CD8-positive, alpha-beta memory T cell (primary cell): ENCODE data around the gene CREB3L4. TPM values are rescaled to one million over a fixed set of nuclear protein-coding genes. Genes with fewer than 3 reads are reported as not detected.
"Not testable (repeated sequence)": the region's sequence is repeated elsewhere in the genome, so short reads cannot be mapped to it uniquely, and the experiment has no call there.

Source experiments
- CTCF ChIA-PET: fragments of 350-600 bp; sonication (Branson Sonifier 250); formaldehyde crosslinking; loops from one replicate; lab custom pipeline; 2021; ENCODE audit warnings: antibody characterized with exemption; lab: Charles Lee
- POLR2A ChIA-PET: fragments of 350-600 bp; sonication (Branson Sonifier 250); formaldehyde crosslinking; loops from one replicate; lab custom pipeline; 2021; ENCODE audit warnings: antibody characterized with exemption; lab: Charles Lee
- DNase-seq, 5 donors: peaks; one replicate each; pipeline versions ENCODE4 v3.0.0 to v3.0.0-alpha.2; 2020 to 2022; ENCODE audit warnings: mixed read lengths in 1 of 5
- H3K27ac ChIP-seq: one replicate; pipeline ENCODE4 v1.7.0; 2013; ENCODE audit warnings: low read depth, mild to moderate bottlenecking, low read length, moderate library complexity
- H3K27me3 ChIP-seq: 2 replicates; pipeline ENCODE4 v1.7.0; 2013; ENCODE audit warnings: low read length, mild to moderate bottlenecking; ENCODE audit not compliant: insufficient read depth, poor library complexity, severe bottlenecking
- H3K36me3 ChIP-seq: 2 replicates; pipeline ENCODE4 v1.7.0; 2013; ENCODE audit warnings: mild to moderate bottlenecking, low read length, moderate library complexity; ENCODE audit not compliant: insufficient read depth
- H3K4me1 ChIP-seq: 2 replicates; pipeline ENCODE4 v1.7.0; 2013; ENCODE audit warnings: mild to moderate bottlenecking, low read length, moderate library complexity; ENCODE audit not compliant: insufficient read depth
- H3K4me3 ChIP-seq: 2 replicates; pipeline ENCODE4 v1.7.0; 2013; ENCODE audit warnings: mild to moderate bottlenecking, low read length
- H3K9me3 ChIP-seq: 2 replicates; pipeline ENCODE4 v1.7.0; 2013; ENCODE audit warnings: mild to moderate bottlenecking, low read length
- H3K27ac Mint-ChIP-seq, 8 donors: one replicate each; pipeline ENCODE4 v1.8.0; 2020 to 2021; ENCODE audit warnings: mixed read lengths in 8 of 8, mild to moderate bottlenecking in 6 of 8, inconsistent platforms in 3 of 8, moderate library complexity in 3 of 8
- H3K27me3 Mint-ChIP-seq, 2 donors: one replicate each; pipeline ENCODE4 v1.8.0; 2020 to 2021; ENCODE audit warnings: mixed read lengths in 2 of 2, mild to moderate bottlenecking in 1 of 2, moderate library complexity in 1 of 2
- H3K36me3 Mint-ChIP-seq, 3 donors: one replicate each; pipeline ENCODE4 v1.8.0; 2020 to 2021; ENCODE audit warnings: mixed read lengths in 3 of 3, inconsistent platforms in 1 of 3, mild to moderate bottlenecking in 1 of 3
- H3K4me1 Mint-ChIP-seq, 3 donors: one replicate each; pipeline ENCODE4 v1.8.0; 2020 to 2021; ENCODE audit warnings: mixed read lengths in 3 of 3, inconsistent platforms in 1 of 3, mild to moderate bottlenecking in 1 of 3
- H3K4me3 Mint-ChIP-seq, 7 donors: one replicate each; pipeline ENCODE4 v1.8.0; 2020 to 2021; ENCODE audit warnings: mixed read lengths in 7 of 7, mild to moderate bottlenecking in 6 of 7, moderate library complexity in 4 of 7, inconsistent platforms in 2 of 7
- H3K9me3 Mint-ChIP-seq, 5 donors: one replicate each; pipeline ENCODE4 v1.8.0; 2020 to 2022; ENCODE audit warnings: mixed read lengths in 5 of 5, mild to moderate bottlenecking in 3 of 5, moderate library complexity in 2 of 5, inconsistent platforms in 1 of 5
- polyA plus RNA-seq: library from polyadenylated mRNA; unstranded; fragments of 300-500 nt; fragmentation: Illumina TruSeq; gene quantifications from one replicate; pipeline ENCODE4 v1.2.3, GENCODE V29; 2021
- total RNA-seq, 2 experiments: library from RNA; stranded (reverse); gene quantifications; one replicate each; pipeline ENCODE4 v1.2.3, GENCODE V29; 2021

CREB3L4 gene
- total and polyA plus RNA-seq, 3 experiments from 2014 or later = 5.3 to 10.1 (median 10.0) TPM

DNA sequence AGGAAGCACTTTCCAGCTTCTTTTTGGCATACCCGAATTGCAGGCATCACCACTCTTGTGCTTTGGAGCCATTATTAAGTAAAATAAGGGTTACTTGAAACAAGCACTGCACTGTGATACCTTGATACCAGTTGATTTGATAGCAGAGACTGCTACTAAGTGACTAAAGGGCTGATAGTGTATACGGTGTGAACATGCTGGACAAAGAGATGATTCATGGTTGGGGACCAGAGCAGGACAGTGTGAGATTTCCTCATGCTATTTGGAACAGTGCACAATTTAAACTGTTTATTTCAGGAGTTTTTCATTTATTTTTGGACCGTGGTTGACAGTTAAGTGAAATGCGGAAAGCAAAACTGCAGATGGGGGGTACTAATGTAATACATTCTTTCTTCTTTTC lies 32.7 kb downstream of the CREB3L4 start:
- no peak for DNase-seq
- H3K27ac Mint-ChIP-seq = peak overlapping the region in 1 of 8 donors; percentile 81
- peaks cover 2% of the 10 kb centered on the region in 3 donors for H3K4me1 Mint-ChIP-seq
- no peaks in the 10 kb centered on the region for H3K4me1 ChIP-seq
- H3K9me3 Mint-ChIP-seq = no peaks in the 10 kb centered on the region
- H3K36me3 ChIP-seq = peaks cover 2% of the 10 kb centered on the region
- peaks cover 0 to 7% (median 5%) of the 10 kb centered on the region in 3 donors for H3K36me3 Mint-ChIP-seq
- no peak overlapping the region for H3K4me3 Mint-ChIP-seq
- no peaks in the 10 kb centered on the region for H3K27me3 Mint-ChIP-seq
- H3K27me3 ChIP-seq = no peaks in the 10 kb centered on the region
- H3K4me3 ChIP-seq = no peak overlapping the region
- ChIA-PET POLR2A (no interaction called here), CTCF (interaction anchor here (1.5 kb wide), 1 partner anchor 9 kb away, joined by 3 read pairs; no protein-coding TSS in a partner anchor)
- no peak overlapping the region for H3K27ac ChIP-seq
- H3K9me3 ChIP-seq = no peaks in the 10 kb centered on the region

DNA sequence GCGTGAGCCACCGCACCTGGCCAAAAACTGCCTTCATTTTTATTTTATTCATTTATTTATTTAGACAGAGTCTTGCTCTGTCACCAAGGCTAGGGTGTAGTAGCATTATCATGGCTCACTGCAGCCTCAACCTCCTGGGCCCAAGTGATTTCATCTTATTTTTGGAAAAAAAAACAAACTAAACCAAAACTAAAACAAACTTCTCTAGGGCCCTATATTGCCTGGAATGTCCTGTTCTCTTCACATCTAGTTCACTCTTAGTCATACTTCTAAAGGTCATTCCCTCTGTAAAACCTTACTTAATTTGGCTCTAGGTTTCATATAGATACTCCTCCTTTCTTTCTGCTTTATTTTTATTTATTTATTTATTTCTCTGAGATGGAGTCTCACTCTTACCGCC lies 38.4 kb downstream of the CREB3L4 start:
- POLR2A ChIA-PET = no interaction called here
- peaks cover 0 to 2% of the 10 kb centered on the region in 2 donors for H3K27me3 Mint-ChIP-seq

DNA sequence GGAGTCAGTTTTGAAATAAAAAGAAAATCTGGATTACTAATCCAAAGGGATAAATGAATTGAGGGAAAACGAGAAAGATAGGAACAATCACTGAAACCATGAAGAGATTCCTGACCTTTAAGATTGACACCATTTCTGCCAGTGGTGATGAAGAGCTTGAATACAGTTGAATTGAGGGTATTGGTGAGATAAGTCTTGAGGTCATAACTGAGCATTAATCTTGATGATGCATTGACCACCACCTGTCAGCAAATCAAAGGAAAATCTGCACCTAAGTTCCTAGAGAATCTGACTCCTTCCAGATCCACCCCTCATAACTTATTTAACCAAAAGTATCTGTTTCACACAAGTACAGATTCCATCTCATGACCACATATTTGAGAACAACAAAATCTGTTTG lies 44.4 kb downstream of the CREB3L4 start:
- ChIA-PET POLR2A (no interaction called here), CTCF (no interaction called here)
- H3K27ac ChIP-seq = no peak overlapping the region
- Mint-ChIP-seq H3K9me3 (no peaks in the 10 kb centered on the region), H3K4me3 (no peak overlapping the region), H3K4me1 (no peaks in the 10 kb centered on the region), H3K27me3 (peaks cover 0 to 2% of the 10 kb centered on the region in 2 donors), H3K27ac (no peak overlapping the region), H3K36me3 (no peaks in the 10 kb centered on the region)
- H3K27me3 ChIP-seq = no peaks in the 10 kb centered on the region
- H3K9me3 ChIP-seq = no peaks in the 10 kb centered on the region
- no peak for DNase-seq
- no peak overlapping the region for H3K4me3 ChIP-seq
- no peaks in the 10 kb centered on the region for H3K4me1 ChIP-seq
- H3K36me3 ChIP-seq = no peaks in the 10 kb centered on the region

More for the DNA sequence above, 38.4 kb downstream of the CREB3L4 start:
- CTCF ChIA-PET = no interaction called here
- Histone ChIP-seq H3K4me3 (no peak overlapping the region), H3K27me3 (no peaks in the 10 kb centered on the region), H3K36me3 (no peaks in the 10 kb centered on the region), H3K9me3 (no peaks in the 10 kb centered on the region), H3K4me1 (no peaks in the 10 kb centered on the region), H3K27ac (no peak overlapping the region)
- Mint-ChIP-seq H3K9me3 (no peaks in the 10 kb centered on the region), H3K36me3 (peaks cover 0 to 3% (median 0%) of the 10 kb centered on the region in 3 donors), H3K4me1 (no peaks in the 10 kb centered on the region), H3K27ac (no peak overlapping the region), H3K4me3 (no peak overlapping the region)
- no peak for DNase-seq

DNA sequence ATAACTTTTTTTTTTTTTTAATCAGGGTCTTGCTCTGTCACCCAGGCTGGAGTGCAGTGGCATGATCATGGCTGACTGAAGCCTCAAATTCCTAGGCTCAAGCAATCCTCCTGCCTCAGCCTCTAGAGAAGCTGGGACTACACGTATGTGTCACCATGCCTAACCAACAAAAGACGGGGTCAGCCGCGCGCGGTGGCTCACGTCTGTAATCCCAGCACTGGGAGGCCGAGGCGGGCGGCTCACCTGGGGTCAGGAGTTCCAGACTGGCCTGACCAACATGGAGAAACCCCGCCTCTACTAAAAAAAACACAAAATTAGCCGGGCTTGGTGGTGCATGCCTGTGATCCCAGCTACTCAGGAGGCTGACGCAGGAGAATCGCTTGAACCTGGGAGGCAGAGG lies 44.8 kb downstream of the CREB3L4 start:
- POLR2A ChIA-PET, H3K4me3 Mint-ChIP-seq, H3K36me3 Mint-ChIP-seq, H3K4me1 ChIP-seq, H3K9me3 ChIP-seq, H3K27ac Mint-ChIP-seq, H3K36me3 ChIP-seq, H3K27ac ChIP-seq, H3K4me1 Mint-ChIP-seq, H3K9me3 Mint-ChIP-seq, H3K27me3 ChIP-seq, H3K4me3 ChIP-seq, DNase-seq, H3K27me3 Mint-ChIP-seq, CTCF ChIA-PET: not testable (repeated sequence)

DNA sequence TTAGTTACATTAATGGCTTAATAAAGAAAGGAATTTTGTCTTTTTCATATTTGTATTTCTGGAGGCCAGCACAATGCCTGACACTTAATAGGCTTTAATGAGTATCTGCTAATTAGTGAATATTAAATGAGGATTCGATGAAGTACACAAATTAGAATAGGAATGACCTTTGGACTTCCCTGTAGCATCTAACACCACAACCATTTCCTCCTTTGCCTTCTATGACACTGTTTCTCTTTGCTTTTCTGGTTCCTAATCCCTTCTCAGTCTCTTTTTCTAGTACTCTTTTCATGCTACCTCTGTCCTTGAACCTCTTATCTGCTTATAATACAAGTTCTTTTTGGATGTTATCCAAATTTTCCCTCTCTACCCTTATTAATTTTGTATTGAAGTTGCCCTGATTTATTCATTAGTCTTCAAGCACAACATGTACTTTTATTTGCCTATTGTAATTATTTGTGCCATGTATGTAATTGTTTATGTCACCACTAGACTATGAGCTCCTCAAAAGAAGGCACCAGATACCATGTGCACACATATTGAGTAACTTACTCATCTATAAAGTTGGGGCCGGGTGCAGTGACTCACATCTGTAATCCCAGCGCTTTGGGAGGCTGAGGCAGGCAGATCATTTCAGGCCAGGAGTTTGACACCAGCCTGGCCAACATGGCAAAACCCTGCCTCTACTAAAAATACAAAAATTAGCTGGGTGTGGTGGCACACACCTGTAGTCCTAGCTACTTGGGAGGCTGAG lies 46.6 kb downstream of the CREB3L4 start:
- Histone ChIP-seq H3K4me1 (no peaks in the 10 kb centered on the region), H3K27me3 (no peaks in the 10 kb centered on the region), H3K36me3 (no peaks in the 10 kb centered on the region), H3K9me3 (no peaks in the 10 kb centered on the region), H3K4me3 (no peak overlapping the region), H3K27ac (no peak overlapping the region)
- H3K4me1 Mint-ChIP-seq = no peaks in the 10 kb centered on the region
- no peaks in the 10 kb centered on the region for H3K36me3 Mint-ChIP-seq
- CTCF ChIA-PET = no interaction called here
- no peak overlapping the region for H3K27ac Mint-ChIP-seq
- H3K4me3 Mint-ChIP-seq = no peak overlapping the region
- no peak for DNase-seq
- H3K9me3 Mint-ChIP-seq = no peaks in the 10 kb centered on the region
- H3K27me3 Mint-ChIP-seq = peaks cover 0 to 2% of the 10 kb centered on the region in 2 donors
- POLR2A ChIA-PET = no interaction called here

DNA sequence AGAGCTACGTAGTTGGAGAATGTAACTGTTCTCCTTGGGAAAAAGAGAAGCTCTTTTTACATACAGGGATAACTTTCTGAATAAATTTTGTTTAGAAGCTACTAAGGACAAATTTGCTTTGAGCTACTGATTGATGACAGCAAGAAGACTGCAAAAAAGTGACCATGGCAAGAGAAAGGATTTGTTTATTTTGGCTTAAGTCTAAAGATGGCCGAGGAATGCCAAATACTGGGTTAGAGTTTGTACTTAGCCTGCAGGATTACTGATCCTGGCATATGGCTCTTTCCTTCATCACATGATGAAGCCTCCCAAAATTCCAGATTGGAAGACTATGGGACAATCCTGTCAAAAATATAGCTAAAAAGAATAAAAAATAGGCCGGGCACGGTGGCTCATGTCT lies 51.6 kb downstream of the CREB3L4 start:
- Histone ChIP-seq H3K27ac (no peak overlapping the region), H3K36me3 (no peaks in the 10 kb centered on the region), H3K4me1 (no peaks in the 10 kb centered on the region), H3K27me3 (no peaks in the 10 kb centered on the region), H3K4me3 (no peak overlapping the region), H3K9me3 (no peaks in the 10 kb centered on the region)
- Mint-ChIP-seq H3K9me3 (no peaks in the 10 kb centered on the region), H3K36me3 (no peaks in the 10 kb centered on the region), H3K4me3 (no peak overlapping the region), H3K27me3 (no peaks in the 10 kb centered on the region), H3K4me1 (no peaks in the 10 kb centered on the region), H3K27ac (no peak overlapping the region)
- no peak for DNase-seq
- ChIA-PET POLR2A (no interaction called here), CTCF (no interaction called here)

DNA sequence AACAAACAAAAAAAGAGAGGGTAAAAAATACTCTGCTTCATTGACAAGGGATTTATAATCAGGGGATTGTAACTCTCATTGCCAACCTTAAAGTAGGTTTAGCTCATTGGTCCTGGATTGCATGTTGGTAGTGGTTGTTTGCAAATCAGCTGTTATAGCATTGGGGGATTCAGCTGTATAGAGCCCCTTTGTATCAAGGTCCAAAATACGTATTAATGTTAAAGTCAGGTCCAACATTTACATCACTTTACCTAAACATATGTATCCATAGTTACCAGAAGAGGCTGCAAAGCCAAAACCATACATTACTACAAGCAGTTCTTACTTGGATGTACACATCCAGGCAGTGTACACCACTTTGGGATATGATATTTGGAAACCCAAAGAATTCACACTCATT lies 52.2 kb downstream of the CREB3L4 start:
- H3K4me1 ChIP-seq = no peaks in the 10 kb centered on the region

More for the DNA sequence above, 52.2 kb downstream of the CREB3L4 start:
- no peaks in the 10 kb centered on the region for H3K9me3 ChIP-seq
- no peak overlapping the region for H3K4me3 Mint-ChIP-seq
- DNase-seq = no peak
- H3K27me3 ChIP-seq = no peaks in the 10 kb centered on the region
- no peak overlapping the region for H3K4me3 ChIP-seq
- ChIA-PET POLR2A (no interaction called here), CTCF (no interaction called here)
- no peaks in the 10 kb centered on the region for H3K9me3 Mint-ChIP-seq
- no peak overlapping the region for H3K27ac ChIP-seq
- no peaks in the 10 kb centered on the region for H3K36me3 Mint-ChIP-seq
- no peaks in the 10 kb centered on the region for H3K36me3 ChIP-seq
- no peaks in the 10 kb centered on the region for H3K27me3 Mint-ChIP-seq
- no peaks in the 10 kb centered on the region for H3K4me1 Mint-ChIP-seq
- no peak overlapping the region for H3K27ac Mint-ChIP-seq
